Measurements from ENCODE around the gene PSKH1. TPM values are rescaled to one million over a fixed set of nuclear protein-coding genes. Genes with fewer than 3 reads are reported as not detected.

Gene PSKH1
- total and polyA plus RNA-seq, 9 of the 15 experiments (the other 6 are each of a cell fraction or from before 2014, with no cell fraction given) = 0.96 to 20.9 (median 9.4) TPM

GRCh38 chr16:67935402-67936123, 42.5 kb downstream of the PSKH1 start (continued):
- TF ChIP-seq, protein P1, sequence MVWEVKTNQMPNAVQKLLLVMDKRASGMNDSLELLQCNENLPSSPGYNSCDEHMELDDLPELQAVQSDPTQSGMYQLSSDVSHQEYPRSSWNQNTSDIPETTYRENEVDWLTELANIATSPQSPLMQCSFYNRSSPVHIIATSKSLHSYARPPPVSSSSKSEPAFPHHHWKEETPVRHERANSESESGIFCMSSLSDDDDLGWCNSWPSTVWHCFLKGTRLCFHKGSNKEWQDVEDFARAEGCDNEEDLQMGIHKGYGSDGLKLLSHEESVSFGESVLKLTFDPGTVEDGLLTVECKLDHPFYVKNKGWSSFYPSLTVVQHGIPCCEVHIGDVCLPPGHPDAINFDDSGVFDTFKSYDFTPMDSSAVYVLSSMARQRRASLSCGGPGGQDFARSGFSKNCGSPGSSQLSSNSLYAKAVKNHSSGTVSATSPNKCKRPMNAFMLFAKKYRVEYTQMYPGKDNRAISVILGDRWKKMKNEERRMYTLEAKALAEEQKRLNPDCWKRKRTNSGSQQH (CRISPR knock-in tag; IDR thresholded peaks at IDR 0.05) = peak; percentile 52; the same call in 1 of the 2 replicates
- TF ChIP-seq E2F4 (CRISPR knock-in tag; IDR thresholded peaks at IDR 0.05; ENCODE audit: low read depth) = 0 out of 2 replicates have a peak, but pooled peaks have one; percentile 49
- TF ChIP-seq HDGF (IDR thresholded peaks at IDR 0.05) = 0 out of 2 replicates have a peak, but pooled peaks have one; percentile 35
- TF ChIP-seq NRF1 (conservative IDR thresholded peaks at IDR 0.05 in 1 of 2, IDR thresholded peaks at IDR 0.05 in 1 of 2) = peak; percentile 69 to 75
- TF ChIP-seq MTA1 (IDR thresholded peaks at IDR 0.05; ENCODE audit: borderline replicate concordance) = no peak
- TF ChIP-seq, protein P2, sequence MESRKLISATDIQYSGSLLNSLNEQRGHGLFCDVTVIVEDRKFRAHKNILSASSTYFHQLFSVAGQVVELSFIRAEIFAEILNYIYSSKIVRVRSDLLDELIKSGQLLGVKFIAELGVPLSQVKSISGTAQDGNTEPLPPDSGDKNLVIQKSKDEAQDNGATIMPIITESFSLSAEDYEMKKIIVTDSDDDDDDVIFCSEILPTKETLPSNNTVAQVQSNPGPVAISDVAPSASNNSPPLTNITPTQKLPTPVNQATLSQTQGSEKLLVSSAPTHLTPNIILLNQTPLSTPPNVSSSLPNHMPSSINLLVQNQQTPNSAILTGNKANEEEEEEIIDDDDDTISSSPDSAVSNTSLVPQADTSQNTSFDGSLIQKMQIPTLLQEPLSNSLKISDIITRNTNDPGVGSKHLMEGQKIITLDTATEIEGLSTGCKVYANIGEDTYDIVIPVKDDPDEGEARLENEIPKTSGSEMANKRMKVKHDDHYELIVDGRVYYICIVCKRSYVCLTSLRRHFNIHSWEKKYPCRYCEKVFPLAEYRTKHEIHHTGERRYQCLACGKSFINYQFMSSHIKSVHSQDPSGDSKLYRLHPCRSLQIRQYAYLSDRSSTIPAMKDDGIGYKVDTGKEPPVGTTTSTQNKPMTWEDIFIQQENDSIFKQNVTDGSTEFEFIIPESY (CRISPR knock-in tag; IDR thresholded peaks at IDR 0.05) = 0 out of 2 replicates have a peak, but pooled peaks have one; percentile 19
- no peak for TF ChIP-seq ZNF507 (tag; conservative IDR thresholded peaks at IDR 0.05)
- no peak for TF ChIP-seq MCM5 (IDR thresholded peaks at IDR 0.05; ENCODE audit: low read depth)
- peak; percentile 78; the same call in 1 of the 2 replicates for TF ChIP-seq PHF8 (IDR thresholded peaks at IDR 0.05; ENCODE audit: borderline replicate concordance, low read length)
- peak; percentile 80 for TF ChIP-seq HINFP (tag; conservative IDR thresholded peaks at IDR 0.05; ENCODE audit: low read depth)
- TF ChIP-seq ZKSCAN1 (IDR thresholded peaks at IDR 0.05; ENCODE audit: low read depth, low read length) = no peak
- peak; percentile 33; the same call in 1 of the 2 replicates for TF ChIP-seq KLF1 (tag; IDR thresholded peaks at IDR 0.05)
- TF ChIP-seq MYC (IDR thresholded peaks at IDR 0.05; ENCODE audit: low read depth, low read length) = peak; percentile 84
- peak; percentile 69; the same call in 1 of the 2 replicates for TF ChIP-seq MYC (CRISPR knock-in tag; IDR thresholded peaks at IDR 0.05; ENCODE audit: borderline replicate concordance, low read depth)
- TF ChIP-seq ZNF75A (CRISPR knock-in tag; IDR thresholded peaks at IDR 0.05) = no peak
- peak; percentile 72 for TF ChIP-seq FIP1L1 (IDR thresholded peaks at IDR 0.05; ENCODE audit: low read depth, low read length, poor library complexity, severe bottlenecking)
- TF ChIP-seq LCOR (CRISPR knock-in tag; IDR thresholded peaks at IDR 0.05) = 0 out of 2 replicates have a peak, but pooled peaks have one; percentile 23
